HEK293T (cell line): Measurements from ENCODE around the gene RUVBL2.

Experiments
- FOXM1 ChIP-seq: fragments of 450-650 bp; IDR thresholded peaks from 2 replicates; pipeline ENCODE4 v1.6.1; 2017; ENCODE audit warnings: mild to moderate bottlenecking, borderline replicate concordance
- SP1 ChIP-seq: fragments of 450-650 bp; IDR thresholded peaks from 2 replicates; pipeline ENCODE4 v1.6.1; 2017
- SUZ12 ChIP-seq: fragments of 450-650 bp; IDR thresholded peaks from 2 replicates; pipeline ENCODE4 v1.6.1; 2016; ENCODE audit warnings: mild to moderate bottlenecking
- ZNF384 ChIP-seq: fragments of 450-650 bp; IDR thresholded peaks from 2 replicates; pipeline ENCODE4 v1.6.1; 2016
- TF ChIP-seq, protein P1 (sequence below): fragments of 450-650 bp; IDR thresholded peaks from 2 replicates; pipeline ENCODE4 v1.6.1; 2016

- TF ChIP-seq SP1 (no peak), ZNF384 (no peak), FOXM1 (no peak), SUZ12 (no peak)
- TF ChIP-seq, protein P1, sequence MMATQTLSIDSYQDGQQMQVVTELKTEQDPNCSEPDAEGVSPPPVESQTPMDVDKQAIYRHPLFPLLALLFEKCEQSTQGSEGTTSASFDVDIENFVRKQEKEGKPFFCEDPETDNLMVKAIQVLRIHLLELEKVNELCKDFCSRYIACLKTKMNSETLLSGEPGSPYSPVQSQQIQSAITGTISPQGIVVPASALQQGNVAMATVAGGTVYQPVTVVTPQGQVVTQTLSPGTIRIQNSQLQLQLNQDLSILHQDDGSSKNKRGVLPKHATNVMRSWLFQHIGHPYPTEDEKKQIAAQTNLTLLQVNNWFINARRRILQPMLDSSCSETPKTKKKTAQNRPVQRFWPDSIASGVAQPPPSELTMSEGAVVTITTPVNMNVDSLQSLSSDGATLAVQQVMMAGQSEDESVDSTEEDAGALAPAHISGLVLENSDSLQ: no peak
Observed at GRCh38 chr19:49020931-49021895, 27.5 kb downstream of the RUVBL2 start.
